ENCODE data around the gene FAM83C.
"Not testable (repeated sequence)": the region's sequence is repeated elsewhere in the genome, so short reads cannot be mapped to it uniquely, and the experiment has no call there.

The FAM83C gene

DNA sequence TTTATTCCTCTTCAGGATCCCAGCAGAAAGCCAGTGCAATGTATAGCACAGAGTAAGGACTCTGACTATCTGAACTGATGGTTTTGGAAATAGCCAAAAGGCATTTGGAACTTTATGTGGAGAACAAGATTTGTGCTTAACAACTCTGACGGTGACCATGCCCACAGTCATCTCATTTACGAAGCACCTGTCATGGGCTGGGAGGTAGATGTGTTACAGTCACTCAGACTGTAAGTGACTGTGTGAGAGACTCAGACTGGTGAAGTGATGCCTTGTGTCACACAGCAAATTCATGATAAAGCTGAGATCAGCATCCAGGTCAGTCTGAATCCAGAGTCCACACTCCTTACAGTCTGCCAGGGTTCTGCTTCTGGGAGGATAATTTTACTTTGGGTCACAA, 23.9 kb upstream of the FAM83C start:
- intact Hi-C loops (cut with DNase I; ENCODE audit: low total_unique reads) = no loop called here
- H3K4me1 ChIP-seq = peaks cover 0 to 17% (median 8%) of the 10 kb centered on the region in 4 donors
- no peaks in the 10 kb centered on the region for H3K9me3 ChIP-seq
- no peak overlapping the region for H3K27ac ChIP-seq
- DNase-seq = no peak
- no peaks in the 10 kb centered on the region for H3K27me3 ChIP-seq
- peaks cover 0 to 17% (median 4%) of the 10 kb centered on the region in 3 donors for H3K36me3 ChIP-seq
- no peak overlapping the region for H3K4me3 ChIP-seq
- TF ChIP-seq, protein P1, sequence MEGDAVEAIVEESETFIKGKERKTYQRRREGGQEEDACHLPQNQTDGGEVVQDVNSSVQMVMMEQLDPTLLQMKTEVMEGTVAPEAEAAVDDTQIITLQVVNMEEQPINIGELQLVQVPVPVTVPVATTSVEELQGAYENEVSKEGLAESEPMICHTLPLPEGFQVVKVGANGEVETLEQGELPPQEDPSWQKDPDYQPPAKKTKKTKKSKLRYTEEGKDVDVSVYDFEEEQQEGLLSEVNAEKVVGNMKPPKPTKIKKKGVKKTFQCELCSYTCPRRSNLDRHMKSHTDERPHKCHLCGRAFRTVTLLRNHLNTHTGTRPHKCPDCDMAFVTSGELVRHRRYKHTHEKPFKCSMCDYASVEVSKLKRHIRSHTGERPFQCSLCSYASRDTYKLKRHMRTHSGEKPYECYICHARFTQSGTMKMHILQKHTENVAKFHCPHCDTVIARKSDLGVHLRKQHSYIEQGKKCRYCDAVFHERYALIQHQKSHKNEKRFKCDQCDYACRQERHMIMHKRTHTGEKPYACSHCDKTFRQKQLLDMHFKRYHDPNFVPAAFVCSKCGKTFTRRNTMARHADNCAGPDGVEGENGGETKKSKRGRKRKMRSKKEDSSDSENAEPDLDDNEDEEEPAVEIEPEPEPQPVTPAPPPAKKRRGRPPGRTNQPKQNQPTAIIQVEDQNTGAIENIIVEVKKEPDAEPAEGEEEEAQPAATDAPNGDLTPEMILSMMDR (IDR thresholded peaks at IDR 0.05) = no peak

DNA sequence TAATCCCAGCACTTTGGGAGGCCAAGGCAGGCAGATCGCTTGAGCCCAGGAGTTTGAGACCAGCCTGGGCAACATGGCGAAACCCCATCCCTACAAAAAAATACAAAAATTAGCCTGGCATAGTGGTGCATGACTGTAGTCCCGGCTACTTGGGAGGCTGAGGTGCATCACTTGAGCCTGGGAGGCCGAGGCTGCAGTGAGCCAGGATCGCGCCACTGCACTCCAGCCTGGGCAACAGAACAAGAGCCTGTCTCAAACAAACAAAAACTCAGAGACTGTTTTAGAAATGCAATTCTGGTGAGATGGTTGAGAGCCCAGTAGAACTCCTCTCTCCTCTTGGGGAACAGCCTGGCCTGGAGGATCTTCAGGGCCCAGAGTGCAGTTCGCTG, 23.4 kb upstream of the FAM83C start:
- Histone ChIP-seq H3K36me3 (peaks cover 0 to 17% (median 4%) of the 10 kb centered on the region in 3 donors), H3K4me1 (peaks cover 0 to 17% (median 8%) of the 10 kb centered on the region in 4 donors)
- H3K27ac ChIP-seq; H3K27me3 ChIP-seq; intact Hi-C loops (cut with DNase I; ENCODE audit: low total_unique reads); H3K4me3 ChIP-seq; DNase-seq; H3K9me3 ChIP-seq: not testable (repeated sequence)

DNA sequence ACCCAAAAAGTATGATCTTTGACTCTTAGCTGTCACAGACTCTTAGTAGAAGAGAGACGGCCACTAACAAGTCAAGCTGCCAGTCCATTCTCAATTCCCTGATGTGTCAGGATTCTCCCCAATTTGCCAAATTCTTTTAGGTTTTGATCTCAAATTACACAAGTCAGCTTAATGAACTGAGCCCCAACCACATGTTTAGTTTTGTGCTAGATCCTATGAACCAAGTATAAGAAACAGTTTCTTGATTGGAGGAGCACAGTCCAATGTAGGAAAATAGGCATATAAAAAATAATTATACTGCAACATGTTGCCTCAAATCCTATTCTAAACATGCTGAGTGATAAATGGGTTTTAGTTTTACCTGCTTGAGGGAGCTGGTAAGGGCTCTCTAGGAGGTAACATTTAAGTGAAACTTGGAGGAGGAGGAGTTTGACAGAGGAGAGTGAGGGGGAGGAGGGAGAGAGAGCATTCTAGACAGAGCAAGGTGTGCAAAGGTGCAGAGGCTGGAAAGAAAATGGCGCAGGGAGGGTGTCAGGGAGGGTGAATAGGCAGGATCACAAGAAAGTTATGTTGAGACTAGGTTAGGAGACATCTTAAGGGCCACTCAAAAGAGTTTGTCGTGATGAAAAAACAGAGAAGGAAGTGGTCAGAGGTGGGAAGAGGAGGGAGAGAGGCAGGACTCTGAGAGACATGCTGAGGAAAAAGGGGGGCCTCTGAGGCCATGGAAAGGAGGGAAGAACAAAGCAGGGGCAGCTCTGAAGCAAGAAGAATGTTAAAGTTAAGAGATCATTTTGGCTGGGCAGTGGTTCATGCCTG, 22.8 kb upstream of the FAM83C start:
- Histone ChIP-seq H3K27ac (no peak overlapping the region), H3K4me1 (peaks cover 0 to 16% (median 8%) of the 10 kb centered on the region in 4 donors)

DNA sequence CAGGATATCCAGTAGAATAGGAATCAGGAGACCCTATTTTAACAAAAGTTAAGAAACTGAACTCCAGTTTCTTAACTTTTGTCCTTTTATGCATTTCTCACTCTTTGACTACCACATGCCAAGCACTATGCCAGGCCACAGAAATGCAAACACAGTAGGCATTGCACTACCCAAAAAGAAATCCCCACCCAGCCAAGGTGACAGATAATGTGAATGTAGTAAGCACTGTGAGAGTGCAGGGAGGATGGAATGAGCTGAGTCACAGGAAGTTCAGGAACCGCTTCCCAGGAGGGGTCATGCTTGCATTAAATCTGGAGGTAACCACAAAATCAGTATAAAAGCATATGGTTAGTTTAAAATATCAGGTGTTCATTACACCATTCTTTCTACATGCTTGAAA, 20.1 kb upstream of the FAM83C start:
- Histone ChIP-seq H3K27me3 (no peaks in the 10 kb centered on the region), H3K4me1 (peaks cover 3 to 18% (median 14%) of the 10 kb centered on the region in 4 donors), H3K36me3 (peaks cover 0 to 17% (median 4%) of the 10 kb centered on the region in 3 donors), H3K9me3 (no peaks in the 10 kb centered on the region), H3K4me3 (no peak overlapping the region), H3K27ac (no peak overlapping the region)
- TF ChIP-seq, protein P1 (IDR thresholded peaks at IDR 0.05) = no peak
- no peak for DNase-seq
- intact Hi-C loops (cut with DNase I; ENCODE audit: low total_unique reads) = no loop called here

More for the DNA sequence above, 22.8 kb upstream of the FAM83C start:
- DNase-seq = no peak
- Histone ChIP-seq H3K9me3 (no peaks in the 10 kb centered on the region), H3K4me3 (no peak overlapping the region), H3K36me3 (peaks cover 0 to 17% (median 4%) of the 10 kb centered on the region in 3 donors), H3K27me3 (no peaks in the 10 kb centered on the region)
- intact Hi-C loops (cut with DNase I; ENCODE audit: low total_unique reads) = no loop called here
- TF ChIP-seq, protein P1 (IDR thresholded peaks at IDR 0.05) = no peak

DNA sequence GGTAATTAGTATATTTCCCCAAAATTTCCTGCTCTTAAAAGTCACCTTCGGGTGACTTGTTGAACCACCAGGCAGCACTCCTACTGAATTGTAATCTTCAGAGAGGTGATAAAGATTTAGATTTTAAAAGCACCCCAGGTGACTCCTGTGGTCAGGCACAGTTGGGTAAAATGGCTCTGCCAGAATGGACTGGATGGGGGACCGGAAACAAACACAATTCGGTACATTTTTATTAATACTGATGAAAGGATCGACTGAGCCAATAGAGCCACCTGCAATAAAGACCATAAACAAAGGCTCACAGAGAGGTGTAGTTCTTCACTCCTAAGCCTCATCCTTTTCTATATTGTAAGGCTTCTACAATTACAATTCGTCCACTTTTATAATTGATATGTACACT, 19.6 kb upstream of the FAM83C start:
- Histone ChIP-seq H3K27me3 (no peaks in the 10 kb centered on the region), H3K27ac (no peak overlapping the region), H3K9me3 (no peaks in the 10 kb centered on the region), H3K4me3 (no peak overlapping the region), H3K36me3 (peaks cover 0 to 17% (median 4%) of the 10 kb centered on the region in 3 donors), H3K4me1 (peaks cover 8 to 22% (median 19%) of the 10 kb centered on the region in 4 donors)
- TF ChIP-seq, protein P1 (IDR thresholded peaks at IDR 0.05) = no peak
- no peak for DNase-seq
- intact Hi-C loops (cut with DNase I; ENCODE audit: low total_unique reads) = no loop called here

DNA sequence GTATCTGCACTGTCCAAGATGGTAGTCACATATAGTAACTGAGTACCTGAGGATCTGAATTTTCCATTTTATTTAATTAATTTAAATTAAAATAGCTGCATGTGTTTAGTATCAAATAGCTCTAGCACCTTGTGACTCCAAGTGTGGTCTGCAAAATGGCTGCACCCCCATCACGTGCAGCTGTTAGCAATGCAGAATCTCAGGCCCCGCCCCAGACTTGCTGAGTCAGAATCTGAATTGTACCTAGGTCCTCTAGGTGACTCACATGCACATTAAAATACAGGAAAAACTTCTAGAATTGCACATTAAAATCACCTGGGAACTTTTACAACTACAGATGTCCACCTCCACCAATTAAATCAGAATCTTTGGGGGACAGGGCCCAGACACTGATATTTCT, 19.2 kb upstream of the FAM83C start:
- TF ChIP-seq, protein P1 (IDR thresholded peaks at IDR 0.05) = no peak
- Histone ChIP-seq H3K36me3 (peaks cover 0 to 17% (median 4%) of the 10 kb centered on the region in 3 donors), H3K4me3 (no peak overlapping the region), H3K27ac (no peak overlapping the region), H3K9me3 (no peaks in the 10 kb centered on the region), H3K27me3 (no peaks in the 10 kb centered on the region), H3K4me1 (peaks cover 11 to 27% (median 23%) of the 10 kb centered on the region in 4 donors)
- DNase-seq = no peak
- intact Hi-C loops (cut with DNase I; ENCODE audit: low total_unique reads) = no loop called here
